GM18873 (cell line): Measurements from ENCODE around the gene PROX2.

ENCODE experiments used
- ATAC-seq: cut with Tn5 transposase; IDR thresholded peaks from one replicate; pipeline ENCODE4 v1.9.1; 2021; ENCODE audit warnings: mild to moderate bottlenecking, moderate library complexity, moderate number of reproducible peaks; ENCODE audit not compliant: unreplicated experiment, low FRiP score

Gene PROX2

DNA sequence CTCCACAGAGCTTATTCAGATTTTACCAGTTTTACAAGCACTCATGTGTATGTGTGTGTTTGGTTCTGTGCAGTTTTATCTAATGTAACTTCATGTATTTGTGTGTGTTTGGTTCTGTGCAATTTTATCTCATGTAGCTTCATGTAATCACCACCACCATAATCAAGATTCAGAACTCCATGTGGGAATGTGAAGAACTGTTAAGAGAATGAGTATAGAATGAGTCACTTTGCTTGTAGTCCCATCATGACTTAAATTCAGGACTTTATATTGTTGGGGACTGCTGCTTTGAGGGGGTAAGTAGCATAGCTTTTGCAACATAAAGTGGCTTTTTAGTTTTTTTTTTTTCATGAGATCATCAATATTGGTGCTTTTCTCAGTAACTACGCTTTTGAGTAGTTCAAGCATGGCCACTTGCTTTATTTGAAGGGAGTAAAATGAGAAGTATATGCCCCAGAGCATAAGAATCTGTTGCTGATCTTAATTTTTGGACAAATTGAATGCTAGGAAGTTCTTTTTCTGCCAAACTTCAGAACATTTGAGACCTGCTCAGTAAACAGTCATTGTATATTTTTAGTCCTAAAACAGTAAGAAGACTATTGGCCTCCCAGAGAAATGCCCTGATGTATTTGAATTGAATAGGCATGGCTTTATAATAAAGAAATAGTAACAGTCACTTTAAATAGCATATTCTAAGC, 28.8 kb downstream of the PROX2 start:
- no peak for ATAC-seq

DNA sequence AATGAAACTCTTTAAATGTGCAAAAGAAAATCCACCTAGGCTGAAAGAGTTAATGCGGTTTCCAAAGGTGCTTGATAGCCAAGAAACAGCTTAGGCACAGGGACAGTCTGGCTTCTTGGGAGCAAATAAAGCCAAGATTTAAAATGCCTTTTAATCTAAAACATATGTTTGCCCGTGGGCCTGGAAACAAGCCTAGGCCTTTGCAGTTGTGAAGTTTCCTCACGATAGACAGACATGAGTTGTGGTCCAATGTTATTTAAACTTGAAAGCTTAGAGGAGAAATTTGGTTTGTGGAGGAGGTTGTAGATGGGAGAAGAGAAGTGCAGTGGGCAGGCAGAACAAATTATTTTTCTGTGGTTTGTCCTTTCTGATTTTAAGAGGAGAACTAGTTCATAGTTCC, 29.8 kb downstream of the PROX2 start:
- no peak for ATAC-seq

DNA sequence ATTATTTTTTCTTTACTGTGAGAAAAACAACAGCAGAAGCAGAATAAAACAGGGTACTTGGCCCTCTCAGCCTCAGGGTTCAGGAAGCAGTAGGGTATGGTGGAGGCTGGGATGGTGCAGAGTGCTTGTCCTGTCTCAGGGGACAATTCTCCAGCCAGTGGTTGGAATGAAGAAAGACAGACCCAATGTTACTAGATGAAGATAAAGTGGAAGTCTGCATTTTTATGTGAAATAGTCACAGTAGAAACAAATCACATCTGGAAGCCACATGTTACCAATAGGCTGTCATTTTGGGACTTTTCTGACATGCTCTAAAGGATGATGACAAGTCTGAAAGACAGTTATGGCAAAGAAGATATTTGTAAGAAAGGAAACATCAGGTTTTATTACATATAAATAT, 32.3 kb downstream of the PROX2 start:
- ATAC-seq: no peak

DNA sequence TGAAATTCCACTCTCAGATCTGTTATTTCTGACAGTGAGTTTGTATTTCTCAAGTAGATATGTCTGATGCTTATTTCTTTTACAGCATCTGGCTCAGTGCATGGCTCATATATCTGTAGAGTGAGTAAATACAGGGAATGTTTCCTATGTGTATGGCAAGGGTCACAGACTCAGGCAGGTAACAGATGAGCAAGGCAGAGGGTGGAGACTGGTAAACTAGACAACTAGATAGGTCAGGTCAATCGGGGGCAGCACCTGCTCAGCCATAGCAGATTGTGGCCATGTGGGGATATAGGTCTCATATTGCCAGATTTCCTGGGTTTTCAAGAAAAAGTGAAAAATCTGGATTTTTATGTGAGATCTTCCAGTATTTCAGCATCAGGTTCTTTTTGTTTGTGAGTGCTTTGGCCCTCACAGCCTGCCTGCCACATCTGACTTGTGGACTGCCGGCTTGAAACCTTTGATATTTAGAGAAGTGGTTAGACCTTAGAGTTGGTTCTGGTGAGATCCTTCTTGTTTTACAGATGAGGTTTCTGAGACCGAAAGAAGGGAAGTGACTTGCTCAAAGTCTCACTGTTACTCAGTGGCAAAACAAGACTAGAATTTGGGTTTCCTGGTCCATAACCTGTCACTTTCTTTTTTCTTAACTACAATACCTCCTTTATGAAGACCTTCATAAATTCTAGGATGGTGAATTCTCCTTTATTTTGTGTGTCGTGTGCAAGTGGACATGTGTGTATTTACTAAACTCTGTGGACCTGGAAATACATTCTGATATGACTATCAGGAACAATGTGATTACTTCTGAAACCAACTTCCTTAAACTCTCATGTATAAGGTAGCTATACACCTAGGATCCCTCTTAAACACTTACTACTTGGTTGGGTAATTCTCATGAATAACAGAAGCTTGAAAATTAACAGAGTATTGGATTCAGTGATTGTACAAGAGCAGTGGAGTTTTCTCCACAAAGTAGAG, 34.4 kb downstream of the PROX2 start:
- peak; percentile 61 for ATAC-seq

DNA sequence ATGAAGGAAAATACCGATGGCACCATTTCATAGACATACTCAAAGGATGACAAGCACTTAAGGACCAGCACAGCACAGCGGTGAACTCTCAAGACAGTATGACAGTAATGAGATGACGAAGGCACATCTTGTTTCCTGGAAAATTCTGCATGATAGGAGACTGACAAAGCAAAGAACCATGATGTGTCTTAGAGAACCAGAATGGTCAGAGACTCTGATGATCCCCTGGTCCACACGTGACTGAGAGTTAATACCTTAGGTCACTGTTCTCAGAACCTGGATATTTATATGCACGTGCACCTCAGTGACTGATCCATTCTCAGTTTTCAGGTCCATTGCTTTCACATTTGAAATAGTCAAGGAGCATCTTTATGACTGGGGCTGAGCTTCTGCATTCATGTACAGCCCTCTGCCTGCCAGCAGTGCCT, 35.3 kb downstream of the PROX2 start:
- ATAC-seq: no peak

DNA sequence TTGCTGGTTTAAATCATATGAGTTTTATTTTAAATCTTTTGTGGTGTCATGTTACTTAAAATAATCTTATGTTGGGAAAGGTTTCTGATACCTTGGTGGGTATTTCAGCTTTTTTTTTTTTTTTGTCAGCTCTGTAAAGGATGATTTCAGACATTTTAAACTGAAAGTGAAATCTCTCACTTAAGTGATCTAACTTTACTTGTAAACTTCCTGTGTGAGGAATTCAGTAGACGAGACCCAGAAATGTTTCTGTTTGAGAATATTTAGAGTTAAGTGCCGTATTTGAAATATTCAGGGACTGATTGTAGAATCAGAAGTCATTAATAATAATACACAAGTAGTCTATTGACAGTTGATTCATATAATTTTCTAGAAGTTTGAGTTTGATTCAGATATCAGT, 37.8 kb downstream of the PROX2 start:
- no peak for ATAC-seq

DNA sequence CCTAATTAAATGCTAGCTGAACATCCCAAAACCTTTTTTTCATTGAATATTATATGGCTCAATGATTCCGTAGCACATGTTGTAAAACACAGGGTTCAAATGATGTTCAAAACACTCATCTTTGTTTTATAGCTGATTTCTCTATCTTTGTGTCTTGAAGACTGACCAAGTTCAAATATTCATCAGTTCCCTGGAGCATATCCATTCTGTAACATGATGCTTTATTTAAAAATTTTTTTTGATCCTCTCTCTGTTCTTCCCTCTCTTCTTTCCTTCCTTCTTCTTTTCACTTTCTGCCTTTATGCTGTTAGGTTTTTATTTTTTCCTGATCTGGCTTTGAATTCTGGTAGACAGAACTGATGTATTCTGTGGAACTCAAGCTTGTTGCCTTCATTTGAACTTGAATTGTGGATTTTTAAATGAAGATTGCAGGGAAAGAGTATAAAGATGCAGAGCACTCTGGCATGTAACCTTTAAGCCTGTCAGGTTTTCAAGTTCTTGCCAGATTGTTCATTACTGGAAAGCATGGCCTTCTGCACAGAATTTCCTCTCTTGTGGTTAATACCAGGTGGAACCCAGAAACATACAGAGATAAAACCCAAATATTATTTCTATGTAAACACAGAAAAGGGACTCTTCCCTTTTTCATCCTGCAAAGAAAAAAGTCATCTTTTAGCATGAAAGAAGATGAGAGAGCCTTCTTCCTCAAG, 39.5 kb downstream of the PROX2 start:
- no peak for ATAC-seq

DNA sequence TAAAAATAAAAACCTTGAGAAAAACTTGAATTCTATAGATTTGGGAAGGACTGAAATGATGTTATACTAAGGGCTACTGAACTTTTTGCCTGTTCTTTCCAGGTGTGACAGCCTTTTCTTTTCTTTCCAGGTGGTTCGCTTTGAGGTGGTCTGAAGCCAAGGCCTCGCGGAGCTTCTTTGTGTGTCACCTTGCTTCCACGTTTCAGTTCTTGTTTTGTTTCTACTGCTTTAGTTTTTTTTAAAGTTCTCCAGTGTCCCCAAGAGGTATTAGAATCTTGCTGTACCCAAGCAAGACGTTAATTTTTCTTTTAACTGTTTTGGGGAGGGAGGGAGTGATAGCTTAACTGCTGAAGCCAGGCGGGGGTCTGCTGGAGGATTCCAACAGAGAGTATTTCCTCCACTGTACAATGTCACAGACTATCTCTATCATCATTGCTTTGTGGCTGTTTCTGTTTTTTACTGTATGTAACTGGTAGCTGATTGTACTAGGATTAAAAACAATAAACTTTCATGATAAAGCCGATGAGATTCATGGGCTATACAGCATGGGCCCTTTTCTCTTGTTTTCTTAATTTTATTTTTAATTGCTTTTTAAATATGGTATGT, 40.2 kb downstream of the PROX2 start:
- no peak for ATAC-seq

DNA sequence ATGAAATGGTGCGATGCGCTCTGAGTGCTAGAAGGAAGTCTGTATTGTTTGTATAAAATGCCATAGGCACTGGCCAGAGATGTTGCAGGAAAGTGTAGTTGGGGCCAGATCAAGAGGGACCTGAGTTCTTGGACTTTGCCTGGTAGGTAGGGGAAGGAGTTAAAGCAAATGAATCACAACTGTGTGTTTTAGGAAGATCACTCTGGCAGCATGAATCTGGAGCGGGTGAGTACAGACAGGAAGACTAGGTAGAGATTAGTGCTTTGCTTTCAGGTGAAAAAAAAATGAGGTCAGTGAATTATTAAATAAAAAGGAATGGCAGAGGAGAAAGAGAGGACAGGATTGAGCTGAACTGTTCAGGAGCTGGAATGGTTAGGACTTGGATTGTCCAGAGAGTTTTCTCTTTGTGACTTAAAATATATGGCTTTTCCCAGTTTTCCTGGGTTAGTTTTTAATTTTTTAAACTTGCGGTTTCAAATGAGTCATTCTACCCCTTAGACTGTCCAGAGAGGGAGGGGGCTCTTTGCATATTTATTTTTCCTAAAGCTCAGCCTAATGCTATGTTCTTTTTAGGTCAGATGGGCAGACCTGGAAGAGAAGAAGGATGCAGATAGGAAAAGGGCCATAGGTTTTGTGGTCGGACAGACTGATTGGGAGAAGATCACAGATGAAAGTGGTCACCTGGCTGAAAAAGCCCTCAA, 41.1 kb downstream of the PROX2 start:
- ATAC-seq: no peak

DNA sequence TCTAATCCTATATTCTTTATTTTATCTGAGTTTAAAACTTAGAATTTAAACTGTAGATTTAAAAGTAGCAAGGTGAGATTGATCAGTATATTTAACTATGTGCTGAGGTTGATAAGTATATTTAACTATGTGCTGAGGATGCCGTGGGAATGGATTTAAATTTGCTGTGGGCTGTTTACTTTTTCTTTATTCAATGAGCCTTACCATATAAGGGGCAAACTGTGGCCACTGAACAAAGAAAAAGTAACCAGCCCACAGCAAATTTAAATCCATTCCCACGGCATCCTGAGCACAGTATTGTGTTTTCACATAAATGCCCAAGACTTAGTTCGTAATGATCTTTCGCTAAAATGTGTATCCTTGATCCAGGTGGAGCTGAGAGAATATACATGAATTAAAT, 43.1 kb downstream of the PROX2 start:
- no peak for ATAC-seq

DNA sequence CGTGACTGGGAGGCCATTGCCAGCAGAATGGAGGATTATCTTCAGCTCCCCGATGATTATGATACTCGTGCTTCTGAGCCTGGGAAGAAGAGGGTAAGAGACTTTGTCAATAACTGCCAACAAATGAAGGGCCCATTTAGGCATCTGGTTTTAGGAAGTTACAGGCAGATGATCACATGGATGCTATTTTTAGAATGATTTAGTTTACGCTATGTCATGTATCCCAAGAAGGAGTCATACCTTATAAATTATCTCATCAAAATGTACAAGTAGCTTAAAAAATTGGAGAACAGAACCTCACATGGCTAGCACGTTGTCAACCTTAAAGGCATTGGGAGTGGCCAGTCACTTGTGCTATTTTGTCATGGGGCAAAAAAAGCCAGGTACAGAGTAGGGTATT, 46.7 kb downstream of the PROX2 start:
- no peak for ATAC-seq

DNA sequence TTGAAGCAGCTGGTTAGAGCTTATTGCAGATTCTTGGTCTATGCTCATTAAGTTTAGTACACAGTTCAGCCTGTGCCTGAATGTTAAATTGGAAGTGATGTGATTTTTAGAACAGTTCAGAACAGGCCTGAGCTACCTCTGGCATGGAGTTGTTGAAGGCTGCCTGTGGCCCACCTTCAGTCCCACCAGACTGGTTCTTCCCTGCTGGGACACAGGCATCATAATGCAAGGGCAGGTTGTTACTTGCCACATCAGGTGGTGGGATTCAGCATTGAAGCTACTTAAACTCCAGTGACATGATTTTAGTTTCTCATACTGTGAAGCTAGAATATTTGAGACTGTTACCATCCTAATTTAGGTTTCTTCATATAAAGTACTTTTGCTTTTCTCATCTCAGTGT, 49.4 kb downstream of the PROX2 start:
- no peak for ATAC-seq
